ENCODE data around the gene DMBX1.
A peak's percentile ranks its signal among the peaks of the same experiment; 100 is the strongest.

The DMBX1 gene

DNA sequence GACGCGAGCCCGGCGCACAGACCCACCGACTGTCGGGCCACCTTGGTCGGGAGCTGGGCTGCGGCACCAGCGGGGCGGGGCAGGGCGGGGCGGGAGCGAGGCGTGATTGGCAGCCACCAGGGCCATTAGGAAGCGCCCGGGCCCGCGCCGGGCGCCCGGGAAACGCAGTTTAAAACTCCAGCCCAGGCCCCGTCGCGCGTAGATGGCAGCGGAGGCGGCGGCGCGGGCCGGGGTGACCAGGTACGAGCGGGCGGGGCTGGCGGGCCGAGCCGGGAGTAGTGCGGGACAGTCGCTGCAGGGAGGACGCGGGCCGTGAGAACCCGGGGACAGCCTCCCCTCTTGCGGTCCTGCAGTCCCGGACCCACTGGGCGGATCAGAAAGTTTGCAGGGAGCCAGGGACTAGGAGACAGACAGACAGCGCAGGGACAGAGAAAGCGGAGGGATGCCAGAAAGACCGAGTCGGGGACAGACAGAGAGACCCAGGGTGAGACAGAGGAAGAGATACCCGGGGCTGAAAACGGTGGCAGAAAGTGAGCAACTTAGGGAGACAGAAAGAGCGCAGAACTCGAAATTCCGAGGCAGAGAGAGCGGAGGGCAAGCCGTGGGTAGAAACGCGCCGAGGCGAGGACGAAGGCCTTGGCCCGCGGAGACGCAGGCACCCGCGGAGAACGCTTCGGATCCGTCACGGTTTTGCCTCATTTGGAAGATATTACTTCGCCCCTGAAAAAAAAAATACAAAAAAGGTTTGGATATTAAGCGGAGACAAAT lies at the start of gene DMBX1:
TSS of gene DMBX1 (plus strand) at position 199 of the 768 bp plus-strand sequence. CDS start 17,175 bp downstream, outside the sequence.
- no peak for DNase-seq

DNA sequence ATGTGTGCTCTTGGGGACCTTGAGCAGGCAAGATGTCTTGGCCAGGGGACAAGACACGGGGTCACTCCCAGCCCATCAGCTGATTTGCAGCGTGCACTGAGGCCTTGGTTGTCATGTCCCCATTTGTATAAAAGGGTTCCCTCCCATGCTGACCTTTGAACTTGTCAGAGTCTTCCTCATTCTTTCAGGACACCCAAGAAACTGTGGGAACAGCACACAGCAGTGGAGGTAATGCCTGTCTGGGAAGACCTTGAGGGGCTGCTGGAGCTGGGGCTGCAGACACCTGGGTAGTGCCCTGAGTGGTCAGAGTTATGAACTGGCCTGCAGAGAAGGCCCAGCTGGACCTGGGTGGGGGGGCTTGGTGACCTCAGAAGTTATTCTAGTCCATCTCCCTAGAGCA lies 49.2 kb upstream of the DMBX1 start:
- DNase-seq, result no peak

DNA sequence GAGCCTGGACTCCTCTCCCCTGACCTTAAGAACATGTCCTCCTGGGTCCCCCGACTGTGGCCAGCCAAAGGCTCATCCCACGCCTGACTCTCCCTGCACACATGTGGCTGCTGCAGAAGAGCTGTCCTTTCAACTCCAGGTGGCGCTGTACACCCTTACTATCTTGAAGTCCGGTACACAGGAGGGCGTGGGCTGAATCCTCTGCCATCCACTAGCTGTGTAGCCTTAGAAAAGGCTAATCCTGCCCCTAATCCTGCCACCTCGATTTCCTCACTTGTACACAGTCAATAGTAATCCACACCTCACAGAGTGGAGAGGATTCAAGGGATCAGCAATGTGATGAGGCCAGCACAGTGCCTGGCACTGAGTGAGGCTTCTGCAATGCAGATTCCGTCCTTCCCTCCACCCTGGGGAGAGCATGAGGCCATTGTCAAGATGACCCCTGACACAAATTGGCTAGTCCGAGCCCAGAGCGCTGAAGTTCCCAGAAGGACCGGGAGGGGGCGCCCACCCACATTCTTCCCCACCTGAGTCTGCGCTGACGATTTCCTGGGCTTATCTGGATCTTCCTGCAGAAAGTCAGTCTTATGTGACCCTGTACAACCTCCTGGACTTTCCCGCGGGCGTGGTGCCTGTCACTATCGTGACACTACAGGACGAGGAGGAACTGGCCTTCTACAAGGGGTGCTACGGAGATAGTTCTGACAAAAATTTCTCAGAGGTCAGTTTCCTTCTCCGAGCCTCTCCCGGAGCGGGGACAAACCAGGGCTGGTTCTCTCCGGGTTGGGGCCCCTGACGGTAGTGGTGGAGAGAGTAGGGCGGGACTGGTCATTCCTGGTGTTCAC lies 47.1 kb upstream of the DMBX1 start:
- DNase-seq, result peak; percentile 78

DNA sequence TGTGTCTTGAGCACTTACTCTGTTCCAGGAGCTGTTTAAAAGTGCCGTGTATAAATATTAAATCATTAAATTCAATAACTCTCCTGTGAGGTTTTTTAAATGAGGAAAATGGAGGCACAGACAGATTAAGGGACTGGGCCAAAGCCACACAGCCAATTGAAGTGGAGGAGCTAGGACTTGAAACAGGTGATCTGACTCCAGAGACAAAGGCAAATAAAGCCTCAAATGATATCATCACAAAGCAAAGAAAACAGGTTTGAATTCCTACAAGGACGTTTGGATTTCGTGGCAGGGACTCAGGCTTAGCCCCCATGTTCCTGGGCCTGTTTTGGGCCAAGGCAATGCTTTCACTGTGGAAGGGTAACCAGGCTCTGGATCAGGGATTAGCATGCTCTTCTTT lies 45.2 kb upstream of the DMBX1 start:
- no peak for DNase-seq

DNA sequence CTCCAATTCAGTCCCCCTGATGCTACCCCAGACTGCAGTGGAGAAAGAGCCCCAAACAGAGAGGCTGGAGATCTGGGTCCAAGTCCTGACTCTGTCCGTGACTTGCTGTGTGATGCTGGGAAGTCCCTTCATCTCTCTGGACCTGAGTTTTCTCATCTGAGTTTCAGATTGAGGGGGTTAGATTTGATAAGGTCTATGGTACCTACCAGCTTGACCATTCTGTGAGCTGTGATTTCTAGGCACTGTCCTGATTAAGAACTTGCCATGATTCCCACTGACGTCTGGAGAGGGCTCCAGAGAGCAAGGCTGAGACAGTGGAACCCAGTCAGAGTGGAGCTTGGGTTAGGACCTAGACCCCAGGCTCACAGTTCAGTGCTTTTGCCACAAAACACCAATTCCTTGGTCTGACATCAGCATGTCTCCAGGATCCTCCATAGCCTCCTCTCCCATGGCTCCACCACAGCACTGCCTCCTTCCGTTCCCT lies 43.8 kb upstream of the DMBX1 start:
- DNase-seq, result no peak

DNA sequence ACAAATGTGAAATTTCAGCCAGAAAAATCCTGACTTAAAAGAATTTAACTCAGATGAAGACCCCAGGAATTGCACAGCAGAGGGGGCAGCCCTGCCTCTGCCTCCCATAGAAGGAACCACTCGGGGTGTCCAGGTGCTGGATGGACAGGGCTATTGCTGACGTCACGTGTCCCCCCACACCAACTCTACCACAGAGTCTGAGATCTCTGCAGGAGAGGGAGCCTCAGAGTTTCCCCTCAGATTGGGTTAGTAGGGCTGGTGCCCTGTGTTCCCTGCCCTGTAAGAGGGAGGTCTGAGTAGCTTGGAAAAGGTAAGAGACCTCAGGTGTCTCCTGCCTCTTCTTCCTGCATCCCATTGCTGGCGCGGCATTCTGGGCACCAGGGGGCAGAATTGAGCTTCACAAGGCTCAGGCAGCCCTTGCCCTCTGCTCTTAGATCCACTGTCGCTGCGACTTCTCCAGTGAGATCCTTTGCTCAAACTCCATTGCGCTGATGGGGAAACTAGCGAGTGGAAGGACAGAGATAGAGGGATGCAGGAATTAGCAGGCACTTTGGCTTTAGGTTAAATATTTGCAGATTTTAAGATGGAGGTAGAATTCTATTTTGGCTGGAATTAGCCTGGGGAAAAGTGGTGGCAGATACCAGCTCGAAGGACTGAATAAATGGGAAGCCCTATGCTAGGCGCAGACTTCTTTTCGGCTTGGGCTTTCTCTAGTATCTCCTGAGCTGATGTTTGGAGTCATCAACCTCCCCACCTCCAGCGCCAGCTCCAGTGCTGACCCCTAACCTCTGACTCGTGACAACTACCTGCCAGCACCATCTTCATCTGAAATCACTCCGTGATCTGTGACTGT lies 42.8 kb upstream of the DMBX1 start:
- DNase-seq, result peak; percentile 76

DNA sequence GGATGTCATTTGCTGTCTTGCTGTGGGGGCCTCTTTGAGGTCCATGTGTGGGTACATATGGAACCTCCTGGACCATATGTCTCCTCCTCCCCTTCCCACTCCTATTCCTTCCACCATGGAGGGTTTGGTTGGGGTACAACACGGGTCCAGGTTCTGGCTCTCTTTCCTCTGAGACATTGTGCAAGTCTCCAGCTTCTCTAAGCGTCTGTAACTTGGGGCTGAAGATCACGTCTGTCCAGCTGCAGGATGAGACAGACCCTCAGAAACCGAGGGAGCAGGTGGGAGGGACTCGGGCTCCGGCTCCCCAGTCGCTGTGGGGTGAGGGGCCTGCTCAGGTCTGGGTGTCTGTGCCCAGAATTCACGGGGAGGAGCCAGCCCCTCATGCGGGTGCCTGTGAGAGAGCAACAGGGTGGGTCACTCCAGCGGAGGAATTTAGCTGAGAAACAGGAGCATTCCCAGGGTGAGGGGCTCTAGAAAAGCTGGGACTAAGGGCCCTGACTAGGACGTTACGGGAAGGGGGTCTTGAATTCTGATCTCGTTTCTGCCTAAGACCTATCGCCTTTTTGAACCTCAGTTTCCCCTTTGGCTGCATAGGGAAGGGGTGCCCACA lies 42.0 kb upstream of the DMBX1 start:
- DNase-seq, result no peak

DNA sequence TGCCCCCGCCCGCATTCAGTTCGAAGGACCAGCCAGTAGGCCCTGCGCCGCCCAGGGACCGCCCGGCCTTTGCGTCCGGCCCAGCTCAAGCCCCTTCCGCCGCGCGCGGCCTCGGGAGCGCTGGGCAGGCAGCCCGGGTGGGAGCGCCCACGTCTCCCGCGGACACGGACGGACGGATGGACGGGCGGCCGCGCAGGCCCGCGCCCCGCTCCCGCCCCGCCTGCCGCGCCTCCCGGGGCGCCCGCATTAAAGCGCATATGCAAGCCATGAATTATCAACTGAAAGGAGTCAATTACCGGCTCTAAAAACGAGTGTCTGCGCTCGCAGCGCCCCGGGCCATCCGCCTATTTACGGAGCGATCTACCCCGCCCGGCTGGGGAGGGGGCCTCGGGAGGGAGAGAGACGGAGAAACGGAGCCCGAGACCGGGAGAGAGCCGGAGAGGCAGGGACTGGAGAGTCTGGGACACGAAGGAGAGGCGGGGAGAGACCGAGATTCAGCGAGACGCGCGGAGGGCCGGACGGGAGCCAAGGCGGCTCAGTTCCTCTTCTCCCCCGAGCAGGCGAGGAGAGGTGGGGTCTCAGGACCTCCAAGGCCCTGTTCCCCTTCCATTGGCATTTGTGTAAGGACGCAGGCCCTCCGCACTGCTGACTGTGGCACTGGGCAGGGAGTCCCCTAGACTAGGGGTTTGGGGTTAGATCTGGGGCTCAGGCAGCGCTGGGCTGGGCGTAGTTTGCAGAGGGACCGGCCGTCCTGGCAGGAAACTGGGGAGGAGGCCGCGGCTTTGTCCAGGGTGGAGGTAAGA lies 41.3 kb upstream of the DMBX1 start:
- no peak for DNase-seq

DNA sequence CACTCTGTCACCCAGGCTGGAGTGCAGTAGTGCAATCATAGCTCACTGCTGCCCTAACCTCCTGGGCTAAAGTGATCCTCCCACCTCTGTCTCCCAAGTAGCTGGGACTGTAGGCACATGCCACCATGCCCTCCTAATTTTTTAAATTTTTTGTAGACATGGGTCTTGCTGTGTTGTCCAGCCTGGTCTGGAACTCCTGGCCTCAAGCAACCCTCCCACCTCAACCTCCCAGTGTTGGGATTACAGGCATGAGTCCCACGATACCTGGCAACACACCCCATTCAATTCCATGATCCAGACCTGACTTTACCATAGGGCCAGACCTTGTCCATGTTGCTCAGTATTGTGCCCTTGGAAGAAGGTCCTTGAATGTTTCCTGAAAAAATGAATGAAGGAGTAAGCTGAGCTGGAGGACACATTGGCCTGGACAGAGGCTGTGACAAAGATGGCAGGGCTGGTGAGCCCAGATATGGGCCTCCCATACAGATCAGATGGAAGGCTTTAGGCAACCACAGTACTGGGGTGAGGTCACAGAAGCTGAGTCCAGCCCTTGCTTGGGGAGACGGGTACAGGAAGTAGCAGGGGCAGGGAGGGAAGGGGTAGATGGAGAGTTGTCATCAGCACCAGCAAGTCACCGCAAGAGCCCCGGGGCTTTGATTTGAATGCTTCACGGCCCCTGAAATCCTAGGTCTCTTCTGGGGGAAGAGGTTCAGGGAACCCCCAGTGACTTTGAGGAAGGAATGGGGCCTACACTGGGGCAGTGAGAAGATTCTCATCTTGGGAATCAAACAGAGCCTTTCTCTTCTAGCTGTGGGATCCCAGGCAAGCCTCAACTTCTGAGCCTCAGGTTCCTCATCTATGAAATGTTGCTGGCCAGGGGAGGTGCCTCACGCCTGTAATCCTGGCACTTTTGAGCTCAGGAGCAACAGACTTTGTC lies 40.1 kb upstream of the DMBX1 start:
- DNase-seq, result no peak

DNA sequence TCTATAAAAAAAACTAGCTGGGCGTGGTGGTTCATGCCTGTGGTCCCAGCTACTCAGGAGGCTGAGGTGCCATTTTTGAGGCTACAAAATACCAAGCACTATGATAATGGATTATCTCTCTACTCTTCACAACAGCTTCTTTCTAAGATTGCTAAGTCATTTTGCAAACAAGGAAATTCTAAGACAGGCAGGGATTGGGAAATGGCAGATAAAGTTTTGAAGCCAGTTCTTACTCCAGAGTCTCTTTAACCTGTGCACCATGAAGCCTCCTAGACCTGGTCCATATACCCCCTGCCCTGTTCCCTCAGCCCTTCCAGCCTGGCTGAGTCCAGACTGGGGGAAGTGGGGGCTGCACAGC lies 39.5 kb upstream of the DMBX1 start:
- DNase-seq, result no peak

DNA sequence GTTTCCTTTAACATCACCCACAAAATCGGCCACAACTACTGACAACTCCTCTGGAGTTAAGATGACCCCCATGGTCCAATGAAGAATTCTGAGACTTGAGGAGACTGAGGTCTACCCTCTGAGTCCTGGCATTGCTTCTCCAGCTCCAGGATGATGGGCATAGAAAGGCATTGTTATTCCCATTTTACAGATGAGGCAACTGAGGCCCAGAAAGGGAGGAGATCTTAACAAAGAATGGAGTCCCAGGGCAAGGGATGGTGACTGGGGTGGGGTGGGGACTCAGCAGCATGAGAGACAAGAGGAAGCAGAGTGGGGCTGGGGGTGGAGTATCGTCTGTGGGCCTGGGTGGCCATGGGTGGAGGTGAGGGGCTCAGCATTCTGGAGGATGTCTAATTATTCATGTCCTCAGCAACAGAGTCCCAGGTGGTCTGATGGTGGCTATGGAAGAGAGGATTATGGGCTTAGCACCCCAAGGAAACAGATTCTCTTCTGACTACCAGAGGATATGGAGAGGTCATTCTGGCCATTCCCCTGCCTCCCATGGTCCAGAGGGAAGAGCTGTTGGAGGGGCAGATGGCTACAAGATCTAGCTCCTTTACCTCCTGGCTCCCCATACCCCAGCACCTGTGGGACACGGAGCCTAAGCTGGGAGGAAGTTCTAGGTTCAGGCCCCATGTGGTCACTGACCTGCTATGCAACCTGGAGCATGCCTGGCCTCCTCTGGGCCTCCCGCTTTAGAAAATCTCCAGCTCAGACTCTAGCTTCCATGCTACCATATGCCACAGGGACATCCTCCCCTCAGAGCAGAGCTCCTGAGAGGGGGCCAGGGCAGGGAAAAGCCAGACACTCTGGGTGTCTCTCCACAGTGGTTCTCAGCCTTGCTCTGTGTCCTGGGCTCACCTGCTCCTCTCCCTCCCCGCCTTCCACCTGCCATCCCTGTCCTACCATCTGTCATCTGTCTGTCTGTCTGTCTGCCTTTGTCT lies 37.4 kb upstream of the DMBX1 start:
- no peak for DNase-seq

DNA sequence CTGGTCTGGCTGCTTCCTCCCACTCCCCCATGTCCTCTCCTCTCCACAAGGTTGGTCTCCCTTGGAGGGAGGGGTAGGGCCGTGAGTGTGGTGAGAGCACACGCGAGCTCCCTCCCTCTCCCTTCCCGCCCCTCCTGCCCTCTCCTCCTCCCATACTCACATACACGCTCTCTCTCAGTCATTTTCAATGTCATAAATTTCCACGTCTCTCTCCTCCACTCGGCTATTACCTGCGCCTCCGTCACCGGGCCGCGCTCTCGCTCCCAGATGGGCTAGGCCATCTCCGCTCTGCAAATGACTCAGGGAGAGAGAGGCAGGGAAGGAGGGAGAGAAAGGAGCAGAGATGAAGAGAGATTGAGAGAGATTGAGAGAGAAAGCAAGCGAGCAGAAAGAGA lies 36.7 kb upstream of the DMBX1 start:
- DNase-seq, result no peak

DNA sequence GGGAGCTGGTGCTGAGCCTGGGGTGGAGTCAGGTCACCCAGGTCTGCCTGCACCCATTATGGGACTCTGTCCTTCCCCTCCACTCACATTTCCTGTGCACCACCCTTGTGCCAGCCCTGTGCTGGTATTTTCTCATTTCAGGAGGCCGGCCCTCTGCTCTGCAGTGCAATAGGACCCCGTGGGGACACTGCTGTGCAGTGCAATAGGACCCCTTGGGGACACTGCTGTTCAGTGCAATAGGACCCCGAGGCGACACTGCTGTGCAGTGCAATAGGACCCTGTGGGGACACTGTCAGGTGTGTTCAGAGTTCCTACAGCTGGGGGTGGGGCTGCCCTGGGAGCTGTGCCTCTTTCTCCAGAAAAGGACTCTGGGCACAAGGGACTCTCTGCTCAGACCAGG lies 36.2 kb upstream of the DMBX1 start:
- no peak for DNase-seq

DNA sequence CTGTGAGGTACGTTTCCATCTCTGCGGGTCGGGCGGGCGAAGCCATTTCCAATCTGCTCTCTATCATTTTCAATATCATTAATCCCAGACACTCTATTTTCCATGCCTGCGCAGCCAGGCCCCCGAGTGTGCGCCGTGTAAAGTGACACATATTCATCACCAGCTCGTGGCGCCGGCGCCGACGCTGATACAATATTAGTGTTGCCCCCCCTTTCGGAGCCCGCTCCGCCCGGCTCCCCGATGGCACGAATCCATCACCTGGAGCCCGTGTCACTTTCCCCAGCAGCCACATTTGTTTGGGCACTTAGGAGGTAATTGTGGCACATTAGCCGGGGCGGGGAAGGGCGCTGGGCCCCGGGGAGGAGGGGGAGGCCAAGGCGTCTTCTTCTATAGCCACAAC lies 33.7 kb upstream of the DMBX1 start:
- no peak for DNase-seq

DNA sequence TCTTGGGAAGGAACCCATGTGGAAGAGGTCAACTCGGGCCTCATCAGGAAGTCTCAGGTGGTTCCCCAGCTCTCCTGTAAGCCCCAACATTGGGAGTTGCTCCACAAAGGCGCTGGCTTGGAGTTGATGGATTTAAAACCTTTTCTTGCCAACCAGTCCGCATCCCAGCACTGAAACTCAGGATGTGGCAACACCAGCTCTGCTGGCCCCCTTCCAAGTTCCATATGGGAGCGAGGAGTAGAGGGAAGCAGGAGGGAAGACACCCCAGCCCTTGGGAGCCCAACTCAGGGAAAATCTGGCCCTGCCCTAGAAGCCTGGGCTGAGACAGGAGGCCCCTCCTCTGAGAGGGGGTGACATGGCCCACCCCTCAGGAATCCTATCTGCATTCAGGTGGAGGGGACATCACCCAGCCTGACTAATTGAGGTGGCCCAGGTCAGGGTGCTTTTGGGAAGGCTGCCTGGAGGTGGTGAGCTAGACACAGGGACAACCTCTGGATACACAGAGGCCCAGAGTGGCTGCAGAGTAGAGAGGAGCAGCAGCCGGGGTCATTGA lies 33.1 kb upstream of the DMBX1 start:
- no peak for DNase-seq

DNA sequence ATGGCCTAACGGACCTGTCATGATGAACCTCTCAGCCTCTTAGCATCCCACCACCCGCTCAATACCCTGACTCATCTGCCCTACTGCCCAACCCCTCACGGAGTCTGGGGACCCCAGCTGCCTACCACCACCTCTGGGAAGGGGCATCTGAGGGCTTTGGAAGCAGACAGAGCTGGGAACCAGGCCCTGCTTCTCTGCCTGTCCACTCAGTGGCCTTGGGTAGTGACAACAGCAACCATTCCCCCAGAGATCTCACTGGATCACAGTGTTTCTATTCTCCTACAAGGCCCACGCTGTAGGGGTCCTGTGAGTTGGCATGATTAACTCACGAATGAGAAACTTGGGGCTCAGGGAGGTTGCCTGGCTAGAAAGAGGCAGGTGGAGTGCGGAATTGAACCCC lies 32.5 kb upstream of the DMBX1 start:
- no peak for DNase-seq

DNA sequence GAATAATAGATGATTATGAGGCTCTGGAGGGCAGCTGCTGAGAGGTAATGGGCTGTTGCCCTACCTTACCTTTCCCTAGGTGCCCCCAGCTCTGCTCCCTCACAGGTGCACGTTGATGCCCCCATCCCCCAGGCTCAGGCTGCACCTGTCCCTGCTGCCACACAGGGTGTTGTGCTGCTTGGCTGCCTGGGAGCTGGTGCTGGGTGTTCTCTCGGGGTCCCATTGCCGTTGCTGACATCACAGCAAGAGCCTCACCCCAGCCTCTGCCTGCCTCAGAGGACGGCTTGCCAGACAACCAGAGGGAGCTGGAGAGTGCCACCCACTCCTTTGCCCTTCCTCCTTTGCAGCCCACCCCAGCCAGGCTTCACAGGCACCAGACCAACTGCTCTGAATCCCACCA lies 31.4 kb upstream of the DMBX1 start:
- no peak for DNase-seq

DNA sequence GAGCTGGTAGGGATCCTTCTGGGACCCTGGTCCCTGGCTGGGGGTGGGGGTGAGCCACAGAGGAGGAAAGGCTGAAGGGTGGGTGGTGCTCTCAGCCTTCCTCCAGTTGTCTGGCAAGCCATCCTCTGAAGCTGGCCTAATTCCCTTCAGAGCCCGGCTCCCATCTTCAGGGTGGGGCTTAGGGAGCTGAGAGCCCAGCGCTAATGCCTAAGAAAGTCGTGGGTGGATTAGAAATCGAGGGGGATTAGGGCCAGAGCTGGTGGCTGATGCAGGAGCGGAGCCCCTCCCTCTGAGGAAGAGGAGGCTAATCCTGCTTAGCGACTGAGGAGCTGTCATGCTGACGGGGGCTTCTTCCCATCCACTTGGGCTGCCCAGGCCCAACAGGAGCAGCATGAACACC lies 30.8 kb upstream of the DMBX1 start:
- no peak for DNase-seq

DNA sequence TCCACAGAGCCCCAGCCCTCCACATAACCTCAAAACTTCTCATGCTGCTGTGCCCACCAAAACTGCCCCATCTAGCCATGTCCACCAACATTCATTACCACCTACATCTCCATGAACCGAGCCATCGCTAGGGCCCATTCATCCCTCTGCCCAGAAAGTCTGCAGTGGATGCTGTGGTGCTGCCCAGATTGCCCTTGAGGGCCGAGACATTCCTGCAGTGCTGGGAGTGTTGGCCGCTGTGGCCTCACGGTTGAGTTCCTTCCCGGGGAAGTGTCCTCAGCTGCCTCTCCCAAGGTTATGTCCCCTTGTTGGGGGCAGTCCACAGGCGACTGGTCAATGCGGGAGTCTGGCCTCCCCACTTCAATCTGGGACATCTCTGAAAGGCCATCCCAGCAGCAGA lies 30.3 kb upstream of the DMBX1 start:
- DNase-seq, result no peak

Measured in femur (tissue), 1 donor.